Brain microvascular endothelial cell (primary cell): Measurements from ENCODE around the gene APC2.

Experiments used
- DNase-seq: peaks from one replicate; pipeline ENCODE4 v3.0.0-alpha.2; 2020
- H3K27ac ChIP-seq: fragments of 250-450 bp; sonication (Bioruptor Pico); 2 replicates; pipeline ENCODE4 v1.5.1; 2020; ENCODE audit warnings: mild to moderate bottlenecking, moderate library complexity
- H3K27me3 ChIP-seq: fragments of 250-450 bp; sonication (Bioruptor Pico); replicated peaks from 2 replicates; pipeline ENCODE4 v1.5.1; 2020; ENCODE audit warnings: mild to moderate bottlenecking
- H3K36me3 ChIP-seq: fragments of 250-450 bp; sonication (Bioruptor Pico); replicated peaks from 2 replicates; pipeline ENCODE4 v1.5.1; 2020; ENCODE audit warnings: mild to moderate bottlenecking
- H3K4me3 ChIP-seq: 2 replicates; pipeline ENCODE4 v1.5.1; 2011; ENCODE audit warnings: low read depth, mild to moderate bottlenecking, control low read depth, low read length, moderate library complexity
- in situ Hi-C: cut with HindIII; loops from 2 replicates; pipeline ENCODE4 v1.10.0; 2017; ENCODE audit warnings: low sequenced_read_pairs, low pct_ligation_motif_present
- TF ChIP-seq, protein P1 (sequence below): IDR thresholded peaks from 2 replicates; pipeline ENCODE4 v1.5.1; 2011; ENCODE audit warnings: low read depth, mild to moderate bottlenecking, moderate library complexity, low read length, control low read depth, inconsistent platforms; ENCODE audit errors: missing control alignments

APC2 gene

DNA sequence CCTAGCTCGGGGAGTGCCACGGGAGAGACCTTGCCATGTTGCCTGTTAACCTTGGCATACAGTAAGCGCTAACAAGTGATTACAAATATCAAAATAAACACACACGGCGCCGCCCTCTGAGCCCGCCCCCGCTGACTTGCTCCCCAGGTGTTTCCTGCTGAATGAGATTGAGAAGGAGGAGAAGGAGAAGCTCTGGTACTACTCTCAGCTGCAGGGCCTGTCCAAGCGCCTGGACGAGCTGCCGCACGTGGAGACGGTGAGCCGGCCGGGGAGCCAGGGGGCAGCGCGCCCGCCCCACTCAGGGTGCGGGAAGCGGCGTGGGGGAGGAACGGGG lies 5.0 kb downstream of the APC2 start:
- Histone ChIP-seq H3K36me3 (no peaks in the 10 kb centered on the region), H3K27ac (no peak overlapping the region), H3K27me3 (peaks cover 70% of the 10 kb centered on the region), H3K4me3 (no peak overlapping the region)
- in situ Hi-C loops = no loop called here
- no peak for DNase-seq
- TF ChIP-seq, protein P1, sequence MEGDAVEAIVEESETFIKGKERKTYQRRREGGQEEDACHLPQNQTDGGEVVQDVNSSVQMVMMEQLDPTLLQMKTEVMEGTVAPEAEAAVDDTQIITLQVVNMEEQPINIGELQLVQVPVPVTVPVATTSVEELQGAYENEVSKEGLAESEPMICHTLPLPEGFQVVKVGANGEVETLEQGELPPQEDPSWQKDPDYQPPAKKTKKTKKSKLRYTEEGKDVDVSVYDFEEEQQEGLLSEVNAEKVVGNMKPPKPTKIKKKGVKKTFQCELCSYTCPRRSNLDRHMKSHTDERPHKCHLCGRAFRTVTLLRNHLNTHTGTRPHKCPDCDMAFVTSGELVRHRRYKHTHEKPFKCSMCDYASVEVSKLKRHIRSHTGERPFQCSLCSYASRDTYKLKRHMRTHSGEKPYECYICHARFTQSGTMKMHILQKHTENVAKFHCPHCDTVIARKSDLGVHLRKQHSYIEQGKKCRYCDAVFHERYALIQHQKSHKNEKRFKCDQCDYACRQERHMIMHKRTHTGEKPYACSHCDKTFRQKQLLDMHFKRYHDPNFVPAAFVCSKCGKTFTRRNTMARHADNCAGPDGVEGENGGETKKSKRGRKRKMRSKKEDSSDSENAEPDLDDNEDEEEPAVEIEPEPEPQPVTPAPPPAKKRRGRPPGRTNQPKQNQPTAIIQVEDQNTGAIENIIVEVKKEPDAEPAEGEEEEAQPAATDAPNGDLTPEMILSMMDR = no peak

DNA sequence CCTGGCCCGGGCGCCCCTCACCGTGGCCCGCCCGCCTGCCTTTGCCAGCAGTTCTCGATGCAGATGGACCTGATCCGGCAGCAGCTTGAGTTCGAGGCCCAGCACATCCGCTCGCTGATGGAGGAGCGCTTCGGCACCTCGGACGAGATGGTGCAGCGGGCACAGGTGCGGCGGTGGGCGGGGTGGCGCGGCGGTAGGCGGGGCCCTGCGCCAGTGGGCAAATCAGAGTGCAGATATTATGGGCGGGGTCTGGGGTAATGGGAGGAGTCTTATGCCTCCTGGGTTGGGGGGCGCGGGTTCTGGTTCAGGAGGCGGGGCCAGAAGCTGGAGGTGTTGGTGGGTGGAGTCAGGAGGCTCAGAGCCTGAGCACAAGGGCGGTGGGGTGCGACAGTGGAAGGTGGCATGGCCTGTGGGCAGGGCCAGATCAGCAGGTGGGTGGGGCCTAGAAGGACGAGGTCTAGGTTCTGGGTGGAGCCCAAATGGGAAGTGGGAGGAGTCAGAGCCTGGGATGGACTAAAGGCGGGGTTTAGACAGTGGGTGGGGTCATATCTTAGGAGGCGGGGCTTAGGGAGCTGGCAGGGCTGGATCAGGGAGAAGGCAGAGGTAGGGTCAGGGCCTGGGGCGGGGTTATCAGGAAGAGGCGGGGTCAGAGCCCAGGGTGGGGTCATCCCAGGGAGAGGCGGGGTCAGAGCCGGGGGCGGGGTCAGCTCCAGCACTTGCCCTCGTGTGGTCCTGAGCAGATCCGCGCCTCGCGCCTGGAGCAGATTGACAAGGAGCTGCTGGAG lies 5.6 kb downstream of the APC2 start:
- TF ChIP-seq, protein P1 = no peak
- Histone ChIP-seq H3K27ac (no peak overlapping the region), H3K27me3 (peaks cover 64% of the 10 kb centered on the region), H3K36me3 (no peaks in the 10 kb centered on the region), H3K4me3 (no peak overlapping the region)
- peak; percentile 33 for DNase-seq
- in situ Hi-C loops = no loop called here

- in situ Hi-C loops = no loop called here
- TF ChIP-seq, protein P1 = no peak
- Histone ChIP-seq H3K27ac (no peak overlapping the region), H3K4me3 (no peak overlapping the region), H3K27me3 (peaks cover 56% of the 10 kb centered on the region), H3K36me3 (no peaks in the 10 kb centered on the region)
- DNase-seq = no peak
Measured at GRCh38 chr19:1456121-1456900, 6.4 kb downstream of the APC2 start.

- in situ Hi-C loops = no loop called here
Measured at GRCh38 chr19:1457031-1457739, 7.3 kb downstream of the APC2 start.

DNA sequence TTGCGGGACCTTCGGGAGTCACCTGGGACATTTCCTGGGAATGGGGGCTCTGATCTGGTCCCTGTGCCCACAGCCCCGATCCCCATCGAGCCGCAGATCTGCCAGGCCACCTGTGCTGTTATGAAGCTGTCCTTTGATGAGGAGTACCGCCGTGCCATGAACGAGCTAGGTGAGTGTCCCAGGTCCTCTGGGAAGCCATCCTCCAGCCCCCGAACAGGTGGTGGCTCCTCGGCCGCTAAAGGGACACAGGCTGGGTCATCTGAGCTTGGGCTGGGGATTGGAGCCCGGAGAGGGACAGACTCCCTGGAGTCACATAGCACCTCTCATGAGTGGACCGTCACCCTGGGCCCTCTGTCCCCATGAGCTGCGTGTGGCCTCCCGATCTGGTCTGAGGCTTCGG lies 8.0 kb downstream of the APC2 start:
- no peaks in the 10 kb centered on the region for H3K36me3 ChIP-seq
- in situ Hi-C loops = no loop called here
- no peak overlapping the region for H3K4me3 ChIP-seq
- H3K27ac ChIP-seq = no peak overlapping the region
- DNase-seq = no peak
- TF ChIP-seq, protein P1 = no peak
- H3K27me3 ChIP-seq = peaks cover 41% of the 10 kb centered on the region

More at GRCh38 chr19:1457031-1457739, 7.3 kb downstream of the APC2 start:
- H3K27ac ChIP-seq = no peak overlapping the region
- no peak for DNase-seq
- TF ChIP-seq, protein P1 = no peak
- H3K36me3 ChIP-seq = no peaks in the 10 kb centered on the region
- H3K27me3 ChIP-seq = peaks cover 48% of the 10 kb centered on the region
- H3K4me3 ChIP-seq = no peak overlapping the region
